ENCODE measurements around the gene ZWILCH. TPM values are rescaled to one million over a fixed set of nuclear protein-coding genes. Genes with fewer than 3 reads are reported as not detected.
"Not testable (repeated sequence)": the region's sequence is repeated elsewhere in the genome, so short reads cannot be mapped to it uniquely, and the experiment has no call there.

ZWILCH gene
- total and polyA plus RNA-seq, 2 donors (not counting 3 experiments of a cell fraction or from before 2014, with no cell fraction given), result 9.3 to 28.8 TPM

DNA sequence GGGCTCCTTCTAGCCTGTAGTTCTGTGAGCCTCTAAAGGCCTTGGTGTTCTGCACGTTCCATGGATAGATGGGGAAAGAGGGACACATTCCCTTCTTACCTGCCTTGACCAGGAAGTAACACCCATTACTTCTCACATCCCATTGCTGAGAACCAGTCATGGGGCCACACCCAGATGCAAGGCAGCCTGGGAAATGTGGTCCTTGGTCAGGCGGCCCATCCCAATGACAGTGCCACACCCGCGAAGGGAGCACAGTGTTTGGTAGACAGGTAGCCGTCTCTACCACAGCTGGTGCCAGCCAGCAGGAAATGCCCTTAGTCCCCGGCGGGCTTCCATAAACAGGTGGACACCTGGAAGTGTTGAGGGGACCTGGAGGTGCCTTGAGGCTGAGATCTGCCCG lies 83.8 kb downstream of the ZWILCH start:
- BruUV-seq (replicated peaks), result no TSS peak
- Histone ChIP-seq H3K9me3 (replicated peaks; ENCODE audit: control insufficient read depth, insufficient read depth, low read length) (no peaks in the 10 kb centered on the region), H3K27me3 (ENCODE audit: control insufficient read depth in 2 of 2, insufficient read depth in 2 of 2, low read length in 2 of 2) (no peaks in the 10 kb centered on the region), H3K36me3 (ENCODE audit: control insufficient read depth in 2 of 2, extremely low read depth in 1 of 2, insufficient read depth in 2 of 2, low read length in 2 of 2) (no peaks in the 10 kb centered on the region), H3K4me2 (ENCODE audit: insufficient read depth, low read length) (no peak overlapping the region), H3K9me1 (replicated peaks; ENCODE audit: control insufficient read depth, extremely low read depth, insufficient read depth, low read length) (no peaks in the 10 kb centered on the region), H3K4me1 (ENCODE audit: control insufficient read depth, extremely low read depth, insufficient read depth, low read length) (no peaks in the 10 kb centered on the region), H3K9ac (replicated peaks; ENCODE audit: extremely low read depth, insufficient read depth, low read length) (no peak overlapping the region), H3K27ac (ENCODE audit: insufficient read depth, low read depth, low read length) (no peak overlapping the region), H3K79me2 (ENCODE audit: control insufficient read depth, insufficient read depth, low read length) (no peaks in the 10 kb centered on the region), H2AFZ (ENCODE audit: low read depth, low read length) (no peak overlapping the region), H3K4me3 (replicated peaks in 1 of 3; ENCODE audit: insufficient read depth in 1 of 3, low read depth in 1 of 3, low read length in 3 of 3) (no peak overlapping the region), H4K20me1 (replicated peaks; ENCODE audit: control insufficient read depth, extremely low read depth, insufficient read depth, low read length) (no peaks in the 10 kb centered on the region)
- dilution Hi-C loops (cut with MboI; ENCODE audit: extremely low pct_ligation_motif_present, low sequenced_read_pairs), result no loop called here
- POLR2A ChIA-PET, result no interaction called here
- FAIRE-seq, result no peak
- TF ChIP-seq CTCF (IDR thresholded peaks at IDR 0.05; ENCODE audit: extremely low read depth in 1 of 2, insufficient read depth in 1 of 2, low read depth in 1 of 2, low read length in 2 of 2) (no peak), MYC (IDR thresholded peaks at IDR 0.05; ENCODE audit: low read depth, low read length) (no peak), GATA2 (IDR thresholded peaks at IDR 0.05; ENCODE audit: insufficient read depth, insufficient read length, low read depth, low read length) (no peak), POLR2A (IDR thresholded peaks at IDR 0.05; ENCODE audit: low read depth, low read length) (no peak), JUN (IDR thresholded peaks at IDR 0.05; ENCODE audit: borderline replicate concordance, insufficient read depth, insufficient read length, low read depth) (no peak), MAX (IDR thresholded peaks at IDR 0.05; ENCODE audit: insufficient read depth, insufficient read length) (no peak), EZH2 (IDR thresholded peaks at IDR 0.05; ENCODE audit: borderline replicate concordance, low read depth, low read length, severe bottlenecking) (no peak), FOS (IDR thresholded peaks at IDR 0.05; ENCODE audit: borderline replicate concordance, insufficient read depth, low read length) (no peak), POLR2AphosphoS5 (IDR thresholded peaks at IDR 0.05; ENCODE audit: insufficient read depth, low read depth, low read length) (no peak)
- intact Hi-C loops (cut with micrococcal nuclease), result no loop called here
- DNase-seq (ENCODE audit: low read depth, low spot score), result no peak
- CTCF ChIA-PET, result interaction anchor here (1.2 kb wide), 1 partner anchor 15 kb away, joined by 3 read pairs; no protein-coding TSS in a partner anchor

GRCh38 chr15:66589429-66589828 lies 84.3 kb downstream of the ZWILCH start:
- H3K4me3 ChIP-seq (replicated peaks in 1 of 3; ENCODE audit: insufficient read depth in 1 of 3, low read depth in 1 of 3, low read length in 3 of 3); H3K9me1 ChIP-seq (replicated peaks; ENCODE audit: control insufficient read depth, extremely low read depth, insufficient read depth, low read length); H3K9ac ChIP-seq (replicated peaks; ENCODE audit: extremely low read depth, insufficient read depth, low read length); H3K9me3 ChIP-seq (replicated peaks; ENCODE audit: control insufficient read depth, insufficient read depth, low read length); H3K4me2 ChIP-seq (ENCODE audit: insufficient read depth, low read length); DNase-seq (ENCODE audit: low read depth, low spot score); POLR2A ChIA-PET; H3K79me2 ChIP-seq (ENCODE audit: control insufficient read depth, insufficient read depth, low read length); intact Hi-C loops (cut with micrococcal nuclease); H3K27me3 ChIP-seq (ENCODE audit: control insufficient read depth in 2 of 2, insufficient read depth in 2 of 2, low read length in 2 of 2); H3K27ac ChIP-seq (ENCODE audit: insufficient read depth, low read depth, low read length); FAIRE-seq; H3K4me1 ChIP-seq (ENCODE audit: control insufficient read depth, extremely low read depth, insufficient read depth, low read length); H4K20me1 ChIP-seq (replicated peaks; ENCODE audit: control insufficient read depth, extremely low read depth, insufficient read depth, low read length); dilution Hi-C loops (cut with MboI; ENCODE audit: extremely low pct_ligation_motif_present, low sequenced_read_pairs); H3K36me3 ChIP-seq (ENCODE audit: control insufficient read depth in 2 of 2, extremely low read depth in 1 of 2, insufficient read depth in 2 of 2, low read length in 2 of 2); BruUV-seq (replicated peaks); H2AFZ ChIP-seq (ENCODE audit: low read depth, low read length): not testable (repeated sequence)
- CTCF ChIA-PET, result interaction anchor here (1.5 to 2.3 kb wide), 5 partner anchors 11 to 262 kb away, joined by 4 to 9 read pairs (median 6); no protein-coding TSS in a partner anchor

All from endothelial cell of umbilical vein (primary cell).